ENCODE results near the gene TFAP2C. TPM values are rescaled to one million over a fixed set of nuclear protein-coding genes. Genes with fewer than 3 reads are reported as not detected.

Gene TFAP2C
- total RNA-seq (2022; extraction: Qiagen RNA extraction): 11.1 to 14.9 TPM (median 12.9 TPM) in 5 replicates

DNA sequence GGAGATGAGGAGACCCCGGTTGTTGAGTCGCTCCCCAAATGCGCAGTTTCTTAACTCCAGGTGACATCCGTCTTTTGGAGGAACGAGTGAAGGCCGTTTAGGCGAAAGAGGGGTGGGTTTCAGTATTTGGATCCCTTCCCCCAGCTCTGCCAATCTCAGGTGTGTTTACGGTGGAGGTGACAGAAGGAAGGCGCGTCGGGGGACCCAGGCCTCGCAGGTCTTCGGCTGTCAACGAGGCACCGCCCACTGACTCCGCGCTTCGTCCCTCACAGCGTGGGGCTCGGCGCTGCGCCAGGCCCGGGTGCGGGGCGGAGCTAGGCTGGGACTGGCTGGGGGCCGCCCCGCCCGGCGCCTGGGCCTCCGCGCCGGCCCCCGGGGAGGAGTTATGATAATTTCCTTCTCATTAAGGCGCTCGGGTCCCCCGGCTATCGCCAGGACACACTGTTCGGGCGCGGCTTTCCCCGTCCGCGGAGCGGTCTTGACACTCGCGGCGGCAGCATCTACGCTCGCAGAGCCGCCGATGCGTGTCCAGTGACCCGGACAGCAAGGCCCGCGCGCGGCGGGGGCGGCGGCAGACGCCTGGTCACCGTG is at the start of gene TFAP2C:
TFAP2C (plus strand) TSS at position 434 of the 591 bp plus-strand sequence. CDS start 239 bp downstream, outside the sequence.

Other genes starting within 250 kb of the TFAP2C start
- 94.0 to 106 TPM (median 104 TPM) in 5 replicates for gene AURKA, start 237.1 kb upstream of the TFAP2C start, total RNA-seq (2022; extraction: Qiagen RNA extraction)
- 35.4 to 37.5 TPM (median 37.2 TPM) in 5 replicates for gene CSTF1, start 236.7 kb upstream of the TFAP2C start, total RNA-seq (2022; extraction: Qiagen RNA extraction)
- 0.02 to 0.07 TPM (median 0.05 TPM) in 4 of 5 replicates, not detected in the other for gene CASS4, start 217.0 kb upstream of the TFAP2C start, total RNA-seq (2022; extraction: Qiagen RNA extraction)
- 83.1 to 93.8 TPM (median 89.0 TPM) in 5 replicates for gene RTF2, start 160.7 kb upstream of the TFAP2C start, total RNA-seq (2022; extraction: Qiagen RNA extraction)
- gene FAM209A, start 104.6 kb upstream of the TFAP2C start, total RNA-seq (2022; extraction: Qiagen RNA extraction): 0.33 to 0.65 TPM (median 0.37 TPM) in 5 replicates
- 0.17 to 0.48 TPM (median 0.28 TPM) in 5 replicates for gene FAM209B, start 96.1 kb upstream of the TFAP2C start, total RNA-seq (2022; extraction: Qiagen RNA extraction)